ENCODE results near the gene XYLT1. TPM values are rescaled to one million over a fixed set of nuclear protein-coding genes. Genes with fewer than 3 reads are reported as not detected.

The XYLT1 gene
- total RNA-seq, 1 donor from 2014 or later = under 0.01 TPM

DNA sequence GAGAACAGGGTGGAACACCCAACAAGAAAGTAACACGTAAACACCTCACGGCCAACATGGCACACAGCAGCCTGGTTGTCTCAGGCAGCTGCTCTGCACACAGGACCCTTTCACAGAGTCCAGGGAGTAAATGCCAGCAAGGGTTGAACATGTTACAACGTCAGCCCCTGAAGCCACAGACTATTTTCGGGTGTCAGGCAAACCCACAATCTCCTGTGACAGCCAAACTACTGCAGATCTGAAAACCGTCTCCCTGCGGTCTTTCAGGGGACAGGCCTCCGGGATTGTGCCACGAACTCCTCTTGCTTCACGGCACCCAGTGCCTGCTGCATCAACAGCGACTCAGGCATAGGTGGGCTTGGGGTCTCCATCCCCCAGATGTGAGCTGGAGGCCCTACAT lies 127.7 kb downstream of the XYLT1 start:
- Histone ChIP-seq H3K4me3 (ENCODE audit: low read depth, low read length) (no peak overlapping the region), H3K27me3 (ENCODE audit: control insufficient read depth, insufficient read depth, low read length) (no peaks in the 10 kb centered on the region), H3K36me3 (ENCODE audit: control insufficient read depth, insufficient read depth, low read length) (no peaks in the 10 kb centered on the region)
- DNase-seq (ENCODE audit: low read depth) = no peak
- TF ChIP-seq, protein P1, sequence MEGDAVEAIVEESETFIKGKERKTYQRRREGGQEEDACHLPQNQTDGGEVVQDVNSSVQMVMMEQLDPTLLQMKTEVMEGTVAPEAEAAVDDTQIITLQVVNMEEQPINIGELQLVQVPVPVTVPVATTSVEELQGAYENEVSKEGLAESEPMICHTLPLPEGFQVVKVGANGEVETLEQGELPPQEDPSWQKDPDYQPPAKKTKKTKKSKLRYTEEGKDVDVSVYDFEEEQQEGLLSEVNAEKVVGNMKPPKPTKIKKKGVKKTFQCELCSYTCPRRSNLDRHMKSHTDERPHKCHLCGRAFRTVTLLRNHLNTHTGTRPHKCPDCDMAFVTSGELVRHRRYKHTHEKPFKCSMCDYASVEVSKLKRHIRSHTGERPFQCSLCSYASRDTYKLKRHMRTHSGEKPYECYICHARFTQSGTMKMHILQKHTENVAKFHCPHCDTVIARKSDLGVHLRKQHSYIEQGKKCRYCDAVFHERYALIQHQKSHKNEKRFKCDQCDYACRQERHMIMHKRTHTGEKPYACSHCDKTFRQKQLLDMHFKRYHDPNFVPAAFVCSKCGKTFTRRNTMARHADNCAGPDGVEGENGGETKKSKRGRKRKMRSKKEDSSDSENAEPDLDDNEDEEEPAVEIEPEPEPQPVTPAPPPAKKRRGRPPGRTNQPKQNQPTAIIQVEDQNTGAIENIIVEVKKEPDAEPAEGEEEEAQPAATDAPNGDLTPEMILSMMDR (IDR thresholded peaks at IDR 0.05; ENCODE audit: insufficient read depth, low read length, severe bottlenecking) = no peak
- no peak for FAIRE-seq

DNA sequence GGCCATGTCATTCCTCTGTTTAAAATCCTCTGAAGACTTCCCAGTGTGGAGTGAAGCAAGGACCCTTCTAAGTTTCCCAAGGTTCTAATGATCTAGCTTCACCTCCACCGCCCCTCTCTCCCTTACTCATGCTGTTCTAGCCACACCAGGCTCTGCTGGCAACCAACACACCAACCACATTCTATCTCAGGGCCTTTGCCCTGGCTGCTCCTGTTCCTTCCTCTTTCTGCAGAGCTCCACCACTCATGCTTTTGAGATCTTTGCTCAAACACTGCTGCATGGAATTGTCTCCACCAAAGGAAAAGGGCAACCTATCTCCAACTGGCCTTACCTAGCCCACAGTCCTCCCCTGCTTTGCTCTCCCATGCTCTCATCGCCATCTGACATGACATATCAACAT lies 128.7 kb downstream of the XYLT1 start:
- FAIRE-seq = no peak
- Histone ChIP-seq H3K27me3 (ENCODE audit: control insufficient read depth, insufficient read depth, low read length) (no peaks in the 10 kb centered on the region), H3K4me3 (ENCODE audit: low read depth, low read length) (no peak overlapping the region), H3K36me3 (ENCODE audit: control insufficient read depth, insufficient read depth, low read length) (no peaks in the 10 kb centered on the region)
- no peak for DNase-seq (ENCODE audit: low read depth)
- TF ChIP-seq, protein P1 (IDR thresholded peaks at IDR 0.05; ENCODE audit: insufficient read depth, low read length, severe bottlenecking) = no peak

DNA sequence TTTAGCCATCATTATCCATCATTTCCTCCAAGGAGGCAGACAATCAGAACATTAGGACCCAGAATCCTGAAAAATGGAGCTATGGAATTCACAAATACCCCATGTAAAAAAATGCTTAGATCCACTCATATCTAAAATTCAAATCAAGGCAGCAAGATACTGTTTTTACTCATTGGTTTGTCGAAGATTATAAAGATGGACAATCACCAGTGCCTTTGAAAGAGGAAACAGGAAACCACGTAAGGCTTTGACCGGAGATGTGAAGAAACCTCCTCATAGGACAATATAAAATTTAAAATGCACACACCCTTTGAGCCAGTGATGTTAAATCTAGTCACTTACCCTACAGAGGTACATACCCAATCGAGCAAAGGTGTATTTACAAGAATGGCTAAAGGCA lies 130.0 kb downstream of the XYLT1 start:
- no peaks in the 10 kb centered on the region for H3K27me3 ChIP-seq (ENCODE audit: control insufficient read depth, insufficient read depth, low read length)
- no peak overlapping the region for H3K4me3 ChIP-seq (ENCODE audit: low read depth, low read length)
- DNase-seq (ENCODE audit: low read depth) (no peak), FAIRE-seq (no peak)
- H3K36me3 ChIP-seq (ENCODE audit: control insufficient read depth, insufficient read depth, low read length) = no peaks in the 10 kb centered on the region
- TF ChIP-seq, protein P1 (IDR thresholded peaks at IDR 0.05; ENCODE audit: insufficient read depth, low read length, severe bottlenecking) = no peak

DNA sequence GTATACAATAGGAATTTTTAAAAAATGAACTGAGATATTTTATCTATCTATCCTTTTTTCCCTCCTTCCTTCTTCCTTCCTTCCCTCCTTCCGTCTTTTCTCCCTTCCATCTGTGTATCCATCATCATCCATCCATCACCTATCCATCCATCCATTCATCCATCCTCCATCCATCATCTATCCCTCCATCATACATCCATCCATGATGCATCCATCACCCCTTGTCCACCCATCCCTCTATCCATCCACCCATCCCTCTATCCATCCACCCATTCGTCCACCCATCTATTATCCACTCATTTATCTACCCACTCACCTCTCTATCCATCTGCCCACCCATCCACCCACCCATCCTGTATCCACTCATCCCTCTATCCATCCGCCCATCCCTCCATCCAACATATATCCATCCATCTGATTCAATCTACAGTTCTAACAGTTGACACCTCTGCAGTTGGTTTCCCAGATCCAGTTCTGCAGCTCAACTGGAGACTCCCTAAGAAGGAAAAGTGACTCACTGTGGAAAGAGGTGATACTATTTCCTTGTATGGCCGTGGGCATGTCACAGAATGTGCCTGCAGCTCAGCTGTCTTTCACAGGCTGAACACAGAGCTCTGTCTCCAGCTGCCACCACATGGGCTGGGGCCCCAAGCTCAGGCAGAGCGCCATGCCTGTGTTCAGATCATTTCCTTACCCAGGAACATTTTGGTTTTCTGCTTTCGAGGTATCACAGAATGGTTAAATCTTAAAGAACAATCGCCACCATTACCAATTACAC lies 130.8 kb downstream of the XYLT1 start:
- H3K4me3 ChIP-seq (ENCODE audit: low read depth, low read length) = no peak overlapping the region
- no peak for FAIRE-seq
- TF ChIP-seq, protein P1 (IDR thresholded peaks at IDR 0.05; ENCODE audit: insufficient read depth, low read length, severe bottlenecking) = no peak
- no peaks in the 10 kb centered on the region for H3K27me3 ChIP-seq (ENCODE audit: control insufficient read depth, insufficient read depth, low read length)
- DNase-seq (ENCODE audit: low read depth) = no peak
- no peaks in the 10 kb centered on the region for H3K36me3 ChIP-seq (ENCODE audit: control insufficient read depth, insufficient read depth, low read length)

DNA sequence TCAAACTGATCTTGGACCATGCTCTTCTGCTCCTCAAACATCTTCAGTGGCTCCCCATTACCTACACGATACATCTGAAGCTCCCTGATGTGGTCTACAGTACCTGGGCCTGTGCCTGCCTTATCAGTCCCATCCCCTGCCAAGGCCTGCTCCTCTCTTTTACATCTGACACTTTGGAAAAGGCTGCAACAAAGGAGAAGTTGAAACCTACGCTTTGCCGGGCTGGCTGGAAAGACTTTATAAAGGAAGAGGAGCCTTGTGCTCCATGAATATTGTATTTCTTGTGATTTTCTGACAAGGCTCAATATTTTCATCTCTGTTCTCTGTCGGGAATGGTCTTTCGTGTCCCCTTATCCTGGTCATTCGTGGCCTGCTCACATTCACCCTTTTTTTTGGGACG lies 132.5 kb downstream of the XYLT1 start:
- DNase-seq (ENCODE audit: low read depth) (no peak), FAIRE-seq (no peak)
- no peak overlapping the region for H3K4me3 ChIP-seq (ENCODE audit: low read depth, low read length)
- TF ChIP-seq, protein P1 (IDR thresholded peaks at IDR 0.05; ENCODE audit: insufficient read depth, low read length, severe bottlenecking) = no peak
- no peaks in the 10 kb centered on the region for H3K27me3 ChIP-seq (ENCODE audit: control insufficient read depth, insufficient read depth, low read length)
- H3K36me3 ChIP-seq (ENCODE audit: control insufficient read depth, insufficient read depth, low read length) = no peaks in the 10 kb centered on the region

DNA sequence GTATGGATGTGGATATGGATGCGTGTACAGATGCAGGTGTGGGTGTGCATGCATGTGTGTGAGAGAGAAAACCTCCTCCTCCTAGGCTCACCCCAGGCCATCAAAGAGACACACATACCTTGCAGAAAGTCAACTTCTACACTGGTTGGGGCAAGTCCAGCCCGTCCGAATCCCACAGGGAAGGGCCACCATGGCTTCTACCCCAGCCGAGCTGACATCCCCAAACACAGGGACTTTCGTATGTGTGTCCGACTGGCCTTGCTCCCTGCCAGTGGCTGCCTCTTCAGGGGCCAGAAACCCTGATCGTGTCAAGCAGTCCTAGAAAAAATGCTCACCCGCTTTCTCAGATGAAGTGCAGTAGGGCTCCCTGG lies 134.2 kb downstream of the XYLT1 start:
- Histone ChIP-seq H3K27me3 (ENCODE audit: control insufficient read depth, insufficient read depth, low read length) (no peaks in the 10 kb centered on the region), H3K36me3 (ENCODE audit: control insufficient read depth, insufficient read depth, low read length) (no peaks in the 10 kb centered on the region), H3K4me3 (ENCODE audit: low read depth, low read length) (no peak overlapping the region)
- DNase-seq (ENCODE audit: low read depth) (no peak), FAIRE-seq (no peak)
- TF ChIP-seq, protein P1 (IDR thresholded peaks at IDR 0.05; ENCODE audit: insufficient read depth, low read length, severe bottlenecking) = no peak

All from bronchial epithelial cell (primary cell).